Thymus (tissue), 11 donors: Measurements from ENCODE around the gene GFPT2. TPM values are rescaled to one million over a fixed set of nuclear protein-coding genes. Genes with fewer than 3 reads are reported as not detected.

ENCODE experiments used
- DNase-seq, 9 donors: peaks; one replicate each; pipeline ENCODE4 v3.0.0-alpha.2; 2013; ENCODE audit warnings: low spot score in 9 of 9, low read depth in 6 of 9, missing footprints in 1 of 9
- H3K27ac ChIP-seq, 2 donors: one replicate each; pipeline ENCODE4 v1.5.1; 2013; ENCODE audit warnings: control low read depth in 1 of 2, low read depth in 1 of 2, low read length in 1 of 2, mild to moderate bottlenecking in 1 of 2, moderate library complexity in 1 of 2
- H3K27me3 ChIP-seq, 2 donors: one replicate each; pipeline ENCODE4 v1.5.1; 2013; ENCODE audit warnings: low read length in 1 of 2; ENCODE audit not compliant: control insufficient read depth in 2 of 2, insufficient read depth in 1 of 2
- H3K36me3 ChIP-seq, 2 donors: one replicate each; pipeline ENCODE4 v1.5.1; 2013; ENCODE audit warnings: low read length in 1 of 2, mild to moderate bottlenecking in 1 of 2, moderate library complexity in 1 of 2; ENCODE audit not compliant: control insufficient read depth in 2 of 2, insufficient read depth in 2 of 2
- H3K4me1 ChIP-seq, 2 donors: one replicate each; pipeline ENCODE4 v1.5.1; 2013; ENCODE audit warnings: low read length in 2 of 2; ENCODE audit not compliant: control insufficient read depth in 2 of 2, insufficient read depth in 2 of 2
- H3K4me3 ChIP-seq, 2 donors: one replicate each; pipeline ENCODE4 v1.5.1; 2013; ENCODE audit warnings: low read length in 2 of 2, control low read depth in 1 of 2, mild to moderate bottlenecking in 1 of 2
- H3K9me3 ChIP-seq, 2 donors: one replicate each; pipeline ENCODE4 v1.5.1; 2013; ENCODE audit warnings: low read length in 1 of 2, mild to moderate bottlenecking in 1 of 2; ENCODE audit not compliant: control insufficient read depth in 2 of 2, insufficient read depth in 1 of 2
- WGBS: extraction: QIAGEN DNeasy Blood & Tissue Kit; methylation state at CpG from one replicate; pipeline ENCODE4 v1.1.7; 2013; 5-methylcytosine and 5-hydroxymethylcytosine counted together
- polyA plus RNA-seq: library from polyadenylated mRNA; stranded (reverse); fragments of 200-250 nt; gene quantifications from one replicate; pipeline ENCODE4 v1.2.3, GENCODE V29; 2013
- total RNA-seq: library from RNA; stranded (reverse); fragments of 120-200 nt; gene quantifications from one replicate; pipeline ENCODE4 v1.2.4, GENCODE V29; 2013
- donor health status: healthy.

The GFPT2 gene
- total and polyA plus RNA-seq, 2 donors = 0.85 to 3.1 TPM

DNA sequence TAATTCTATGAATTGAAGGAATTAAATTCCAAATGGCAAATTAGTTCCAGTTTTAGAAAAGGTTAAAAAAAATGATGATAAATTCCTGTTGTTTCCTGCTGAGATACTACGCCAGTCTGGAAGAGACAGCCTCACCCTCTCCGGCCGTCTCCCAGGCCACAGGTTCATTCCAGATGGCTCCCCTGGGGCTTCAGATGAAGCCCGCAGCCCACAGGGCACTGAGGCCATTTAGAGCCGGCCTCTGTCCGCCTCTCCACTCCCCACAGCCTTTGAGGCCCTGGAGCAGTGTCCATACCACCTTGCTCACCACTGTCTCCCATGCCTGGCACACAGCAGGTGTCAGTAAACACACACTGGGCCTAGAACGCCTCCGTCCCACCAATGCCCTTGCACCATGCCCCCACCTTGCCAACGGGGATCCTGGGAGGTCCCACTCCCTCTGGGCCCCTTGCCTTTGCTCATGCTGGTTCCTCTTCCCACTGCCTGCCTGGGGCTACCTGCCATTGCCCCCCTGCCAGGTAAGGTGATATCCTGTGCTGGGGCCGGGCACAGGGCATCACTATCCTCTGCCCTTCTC lies 26.1 kb downstream of the GFPT2 start:
- Histone ChIP-seq H3K36me3 (no peaks in the 10 kb centered on the region), H3K4me1 (no peaks in the 10 kb centered on the region), H3K27me3 (peaks cover 2 to 21% of the 10 kb centered on the region in 2 donors), H3K9me3 (no peaks in the 10 kb centered on the region), H3K27ac (no peak overlapping the region), H3K4me3 (no peak overlapping the region)
- DNase-seq = no peak
- WGBS = 95% methylated on average over 10 of the region's 10 CpGs

DNA sequence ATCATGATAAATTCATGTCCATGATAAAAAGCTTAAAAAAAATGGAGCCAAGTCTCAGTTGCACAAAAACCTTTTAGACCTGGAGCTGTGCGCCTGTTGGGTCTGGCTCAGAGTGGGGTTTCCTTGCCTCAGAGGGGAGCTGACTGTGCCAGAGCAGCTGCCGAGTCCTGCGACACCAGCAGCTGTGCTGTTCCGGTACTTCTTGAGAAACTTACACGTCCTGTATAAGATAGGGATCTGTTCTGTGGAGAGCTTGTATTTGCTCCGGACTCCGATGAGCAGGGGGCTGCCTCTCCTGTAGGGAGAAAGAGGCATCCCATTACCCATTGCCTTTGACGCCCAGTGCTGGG lies 28.6 kb downstream of the GFPT2 start:
- H3K27me3 ChIP-seq = peaks cover 0 to 6% of the 10 kb centered on the region in 2 donors
- 89% methylated on average over 8 of the region's 8 CpGs for WGBS
- H3K4me1 ChIP-seq = no peaks in the 10 kb centered on the region
- no peak for DNase-seq
- H3K9me3 ChIP-seq = no peaks in the 10 kb centered on the region
- no peak overlapping the region for H3K4me3 ChIP-seq
- H3K27ac ChIP-seq = no peak overlapping the region
- no peaks in the 10 kb centered on the region for H3K36me3 ChIP-seq

DNA sequence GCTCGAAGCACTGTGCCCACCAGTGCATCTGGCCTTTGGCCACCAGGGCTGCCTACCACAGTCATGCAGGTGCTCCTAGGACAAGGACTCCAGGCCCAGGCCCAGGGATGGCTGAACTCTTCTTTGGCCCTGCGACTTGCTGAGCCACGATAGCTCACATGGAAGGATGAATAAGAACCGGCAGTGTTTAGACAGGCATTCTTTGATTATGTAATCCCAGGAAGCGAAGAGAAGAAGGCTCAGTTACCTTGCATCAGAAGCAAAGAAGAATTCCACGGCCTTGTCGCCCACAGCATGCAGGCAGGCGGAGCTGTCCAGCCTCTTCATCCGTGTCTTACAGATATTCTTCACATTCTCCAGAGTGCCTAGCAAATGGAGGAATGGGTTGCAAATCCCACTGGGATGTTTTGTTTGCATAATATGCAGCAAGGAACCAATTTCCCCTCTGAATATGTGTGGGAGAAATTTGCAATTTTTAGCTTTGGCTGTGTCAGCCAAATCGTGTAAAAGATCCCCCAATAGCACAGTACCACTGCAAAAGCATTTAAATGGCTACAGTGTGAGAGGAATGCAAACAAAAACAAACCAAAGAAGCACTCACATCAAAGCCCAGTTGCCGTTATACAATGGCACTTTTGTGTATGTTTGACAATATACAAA lies 29.1 kb downstream of the GFPT2 start:
- DNase-seq = no peak
- H3K4me1 ChIP-seq = no peaks in the 10 kb centered on the region
- peaks cover 0 to 4% of the 10 kb centered on the region in 2 donors for H3K27me3 ChIP-seq
- WGBS = 87% methylated on average over 11 of the region's 11 CpGs
- no peak overlapping the region for H3K27ac ChIP-seq
- no peaks in the 10 kb centered on the region for H3K9me3 ChIP-seq
- H3K36me3 ChIP-seq = no peaks in the 10 kb centered on the region
- no peak overlapping the region for H3K4me3 ChIP-seq

DNA sequence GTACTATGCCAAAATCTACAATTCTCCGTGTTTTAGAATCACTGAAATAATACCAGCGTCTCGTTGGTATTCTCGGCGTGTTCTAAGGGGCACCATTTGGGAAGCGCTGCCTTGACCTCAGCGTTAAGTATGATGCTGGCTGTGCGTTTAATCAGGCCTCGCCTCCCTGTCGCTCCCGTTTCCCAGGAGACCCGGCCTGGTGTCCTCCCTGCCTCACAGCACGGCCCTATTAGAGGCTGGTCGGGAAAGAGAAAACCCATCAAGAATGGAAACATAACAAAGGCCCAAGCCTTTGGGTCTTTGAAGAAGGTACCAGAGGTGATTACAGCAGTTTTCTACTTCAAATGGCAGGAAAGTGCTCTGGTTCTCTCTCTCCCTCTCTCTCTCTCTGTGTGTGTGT lies 30.0 kb downstream of the GFPT2 start:
- H3K4me1 ChIP-seq = no peaks in the 10 kb centered on the region
- no peak overlapping the region for H3K27ac ChIP-seq
- no peaks in the 10 kb centered on the region for H3K9me3 ChIP-seq
- no peak overlapping the region for H3K4me3 ChIP-seq
- H3K27me3 ChIP-seq = peaks cover 0 to 5% of the 10 kb centered on the region in 2 donors
- no peak for DNase-seq
- no peaks in the 10 kb centered on the region for H3K36me3 ChIP-seq
- WGBS = 96% methylated on average over 14 of the region's 14 CpGs

DNA sequence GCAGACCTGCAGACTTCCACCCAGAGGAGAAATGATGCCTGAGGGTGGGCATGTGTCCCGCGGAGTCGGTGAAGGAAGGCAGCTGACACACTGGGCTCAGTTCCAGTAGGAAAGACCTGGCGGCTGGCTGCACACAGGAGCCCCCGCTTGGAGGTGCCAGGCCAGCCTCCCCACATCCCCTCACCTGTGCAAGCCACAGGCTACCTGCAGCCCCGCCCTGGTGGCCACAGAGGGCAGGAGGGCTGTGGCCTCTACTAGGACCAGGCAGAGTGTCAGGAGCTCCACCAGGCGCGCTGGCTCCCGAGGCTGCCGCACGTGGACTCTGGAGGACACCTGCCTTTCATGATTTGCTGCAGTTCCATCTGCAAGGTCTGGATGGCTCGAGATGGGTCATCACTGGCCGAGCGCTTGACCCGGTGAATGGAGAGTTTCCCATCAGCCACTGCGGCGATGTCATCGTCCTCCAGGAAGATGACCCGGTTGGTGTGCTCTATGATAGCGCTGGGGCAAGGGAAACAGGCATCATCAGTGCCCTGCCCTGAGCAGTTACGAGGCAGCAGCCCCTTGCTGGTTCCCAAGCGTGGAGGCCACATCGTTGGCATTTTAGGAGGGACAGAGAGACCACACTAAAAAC lies 34.6 kb downstream of the GFPT2 start:
- no peak for DNase-seq
- Histone ChIP-seq H3K36me3 (no peaks in the 10 kb centered on the region), H3K27me3 (peaks cover 0 to 4% of the 10 kb centered on the region in 2 donors), H3K9me3 (no peaks in the 10 kb centered on the region), H3K27ac (no peak overlapping the region), H3K4me3 (no peak overlapping the region), H3K4me1 (no peaks in the 10 kb centered on the region)
- WGBS = 94% methylated on average over 23 of the region's 23 CpGs

DNA sequence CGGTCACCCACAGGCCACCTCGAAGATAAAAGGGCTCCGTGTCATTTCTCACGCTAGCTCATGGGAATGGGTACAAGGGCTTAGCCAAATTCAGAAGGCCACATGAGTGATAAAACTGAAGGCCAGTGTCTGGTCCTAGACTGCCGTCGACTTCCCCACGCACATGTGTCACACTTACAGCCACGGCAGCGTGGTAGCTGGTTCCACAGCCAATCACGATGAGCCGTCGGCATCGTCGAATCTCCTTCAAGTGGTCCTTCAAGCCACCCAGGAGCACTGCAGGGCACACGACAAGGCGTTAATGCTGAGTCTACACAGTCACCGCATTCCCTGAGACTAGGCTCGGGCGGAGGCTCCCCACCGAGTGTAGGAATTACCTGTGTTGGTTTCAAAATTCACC lies 36.5 kb downstream of the GFPT2 start:
- peaks cover 0 to 4% of the 10 kb centered on the region in 2 donors for H3K27me3 ChIP-seq
- WGBS = 97% methylated on average over 20 of the region's 20 CpGs
- H3K9me3 ChIP-seq = no peaks in the 10 kb centered on the region
- no peak for DNase-seq
- no peak overlapping the region for H3K4me3 ChIP-seq
- no peak overlapping the region for H3K27ac ChIP-seq
- no peaks in the 10 kb centered on the region for H3K4me1 ChIP-seq
- H3K36me3 ChIP-seq = no peaks in the 10 kb centered on the region

DNA sequence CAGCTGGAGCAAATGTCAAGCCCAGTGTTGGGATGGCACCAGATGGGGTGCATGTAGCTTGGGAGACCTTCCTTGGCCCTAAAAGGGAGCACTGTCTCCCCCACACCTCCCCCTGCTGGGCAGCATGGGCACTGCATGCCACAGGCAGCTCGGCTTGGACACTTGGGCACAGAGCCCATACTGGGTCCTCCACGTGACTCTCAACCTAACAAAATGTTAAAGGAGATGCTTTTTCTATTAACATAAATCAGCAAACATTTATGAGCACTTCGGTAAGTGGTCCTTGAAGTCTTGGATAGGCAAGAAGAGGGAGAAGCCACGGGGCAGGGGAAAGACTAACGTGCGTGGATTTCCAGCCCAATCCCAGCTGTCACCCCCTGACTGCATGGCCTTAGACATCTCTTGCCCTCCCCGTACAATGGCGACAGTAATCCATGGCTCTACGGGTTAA lies 37.3 kb downstream of the GFPT2 start:
- no peaks in the 10 kb centered on the region for H3K36me3 ChIP-seq
- H3K27me3 ChIP-seq = peaks cover 0 to 4% of the 10 kb centered on the region in 2 donors
- H3K4me1 ChIP-seq = no peaks in the 10 kb centered on the region
- DNase-seq = peak in 7 of 9 donors; percentile 14 to 60 (median 41)
- 72% methylated on average over 9 of the region's 9 CpGs for WGBS
- H3K9me3 ChIP-seq = no peaks in the 10 kb centered on the region
- H3K27ac ChIP-seq = no peak overlapping the region
- no peak overlapping the region for H3K4me3 ChIP-seq

DNA sequence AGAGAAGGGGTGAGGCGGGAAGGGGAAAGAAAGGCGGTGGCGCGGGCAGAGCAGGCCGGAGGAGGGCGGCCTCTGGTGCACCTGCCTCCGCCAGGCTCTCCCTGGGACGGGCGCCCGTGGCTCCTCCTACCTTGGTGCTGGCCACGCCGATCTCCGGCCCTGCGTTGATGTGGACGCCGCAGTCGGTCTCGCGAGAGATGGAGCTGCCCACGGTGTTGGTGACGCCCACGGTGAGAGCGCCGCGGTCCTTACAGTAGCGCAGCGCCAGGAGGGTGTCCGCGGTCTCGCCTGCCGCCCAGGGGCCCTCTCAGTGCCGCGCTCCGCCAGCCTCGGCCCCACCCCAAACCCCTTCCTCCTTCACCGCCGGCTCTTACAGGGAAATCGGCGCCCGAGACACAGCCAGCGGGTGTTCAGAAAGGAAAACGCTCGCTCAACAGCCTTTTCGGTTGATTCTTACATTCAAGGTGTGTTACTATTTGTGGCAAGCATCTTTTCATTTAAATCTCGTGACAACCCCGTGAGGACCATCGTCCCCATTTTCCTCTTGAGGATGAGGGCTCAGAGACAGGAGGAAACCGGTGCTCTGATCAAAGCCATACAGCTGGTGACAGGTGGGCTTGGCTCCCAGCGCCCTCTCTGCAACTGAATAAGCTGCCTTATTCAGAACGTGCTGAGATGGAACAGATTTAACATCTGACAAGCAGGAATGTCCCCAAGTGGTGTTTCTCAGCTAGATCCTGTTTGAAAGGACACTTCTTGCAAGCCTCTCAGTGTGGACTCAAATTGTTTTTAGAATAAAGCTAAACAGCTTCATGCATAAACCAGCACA lies 39.2 kb downstream of the GFPT2 start:
- Histone ChIP-seq H3K9me3 (no peaks in the 10 kb centered on the region), H3K27me3 (peaks cover 0 to 4% of the 10 kb centered on the region in 2 donors), H3K4me1 (no peaks in the 10 kb centered on the region), H3K36me3 (no peaks in the 10 kb centered on the region), H3K4me3 (peak overlapping the region in 1 of 2 donors; percentile 29), H3K27ac (no peak overlapping the region)
- peak in 5 of 9 donors; percentile 18 to 60 (median 41) for DNase-seq
- 94% methylated on average over 50 of the region's 50 CpGs for WGBS

DNA sequence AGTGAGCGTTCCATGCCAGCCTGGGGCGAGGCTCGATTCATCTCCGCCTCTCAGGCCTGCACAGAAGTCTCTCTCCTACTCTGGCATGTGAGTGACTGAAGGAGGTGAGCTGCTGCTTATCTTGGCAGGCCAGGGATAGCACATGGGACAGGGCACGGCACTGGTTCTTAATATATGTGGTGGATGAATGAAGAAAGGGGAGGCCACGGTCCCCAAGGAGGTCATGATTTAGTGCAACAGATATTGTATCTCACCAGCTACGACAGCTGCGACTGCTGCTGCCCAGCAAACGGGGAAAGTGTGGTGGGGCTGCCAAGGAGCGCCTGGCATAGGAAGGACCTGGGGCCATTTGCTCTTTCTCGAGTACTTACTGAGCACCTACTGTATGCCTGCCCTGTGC lies 41.9 kb downstream of the GFPT2 start:
- Histone ChIP-seq H3K4me1 (no peaks in the 10 kb centered on the region), H3K9me3 (no peaks in the 10 kb centered on the region), H3K4me3 (no peak overlapping the region), H3K27me3 (peaks cover 0 to 2% of the 10 kb centered on the region in 2 donors), H3K36me3 (no peaks in the 10 kb centered on the region), H3K27ac (no peak overlapping the region)
- WGBS = 95% methylated on average over 11 of the region's 11 CpGs
- DNase-seq = no peak
